Stimulated activated naive B cell treated with anti-CD40 and anti-IgM and Interleukin-4, amounts not matched to agents 10 μg/mL and 1 μg/mL and 100 μg/mL, for 72 hours (primary cell): ENCODE results near the gene PCDHGA11.
"Not testable (repeated sequence)": the region's sequence is repeated elsewhere in the genome, so short reads cannot be mapped to it uniquely, and the experiment has no call there.

ENCODE experiments used
- ATAC-seq, 2 donors: fragments of 150-1000 bp; cut with Tn5 transposase; replicated peaks; 2 replicates each; pipeline ENCODE4 v1.10.0; 2021; ENCODE audit warnings: moderate library complexity in 1 of 2
- DNase-seq: peaks from one replicate; pipeline ENCODE4 v3.0.0; 2021
- H3K27ac Mint-ChIP-seq: one replicate; pipeline ENCODE4 v1.8.0; 2022; ENCODE audit warnings: mild to moderate bottlenecking, mixed read lengths
- H3K27me3 Mint-ChIP-seq, 2 donors: one replicate each; pipeline ENCODE4 v1.8.0; 2022; ENCODE audit warnings: mixed read lengths in 2 of 2
- H3K36me3 Mint-ChIP-seq, 2 donors: one replicate each; pipeline ENCODE4 v1.8.0; 2022; ENCODE audit warnings: mixed read lengths in 2 of 2, mild to moderate bottlenecking in 1 of 2
- H3K4me1 Mint-ChIP-seq, 2 donors: one replicate each; pipeline ENCODE4 v1.8.0; 2022; ENCODE audit warnings: mixed read lengths in 2 of 2, mild to moderate bottlenecking in 1 of 2
- H3K4me3 Mint-ChIP-seq, 2 donors: one replicate each; pipeline ENCODE4 v1.8.0; 2022; ENCODE audit warnings: mild to moderate bottlenecking in 2 of 2, mixed read lengths in 2 of 2, moderate library complexity in 1 of 2
- H3K9me3 Mint-ChIP-seq, 2 donors: one replicate each; pipeline ENCODE4 v1.8.0; 2022; ENCODE audit warnings: mixed read lengths in 2 of 2, mild to moderate bottlenecking in 1 of 2

Gene PCDHGA11

GRCh38 chr5:141420855-141421488, at the start of gene PCDHGA11:
PCDHGA11 (plus strand) TSS chr5:141421051; CDS start chr5:141421228, 177 bp downstream.
- ATAC-seq (no peak), DNase-seq (no peak)
- H3K27me3 Mint-ChIP-seq, result peaks cover 63 to 68% of the 10 kb centered on the region in 2 donors
- peaks cover 13 to 23% of the 10 kb centered on the region in 2 donors for H3K9me3 Mint-ChIP-seq
- peaks cover 6 to 18% of the 10 kb centered on the region in 2 donors for H3K4me1 Mint-ChIP-seq
- peak within 1 kb of the TSS; percentile 83 for H3K27ac Mint-ChIP-seq
- peaks cover 13 to 18% of the 10 kb centered on the region in 2 donors for H3K36me3 Mint-ChIP-seq
- H3K4me3 Mint-ChIP-seq, result peak within 1 kb of the TSS; percentile 75 to 76

- ATAC-seq (no peak), DNase-seq (no peak)
- peaks cover 47 to 71% of the 10 kb centered on the region in 2 donors for H3K27me3 Mint-ChIP-seq
- peaks cover 0 to 6% of the 10 kb centered on the region in 2 donors for H3K4me1 Mint-ChIP-seq
- no peak overlapping the region for H3K4me3 Mint-ChIP-seq
- H3K27ac Mint-ChIP-seq, result peak overlapping the region; percentile 81
- H3K36me3 Mint-ChIP-seq, result peaks cover 11 to 17% of the 10 kb centered on the region in 2 donors
- H3K9me3 Mint-ChIP-seq, result peaks cover 22 to 24% of the 10 kb centered on the region in 2 donors
Observed at GRCh38 chr5:141371572-141372475, 49.0 kb upstream of the PCDHGA11 start.

GRCh38 chr5:141373673-141374317, 47.1 kb upstream of the PCDHGA11 start, which contains the start of gene PCDHGA6:
PCDHGA6 (plus strand) TSS chr5:141373891; CDS start chr5:141374084, 193 bp downstream.
- H3K27me3 Mint-ChIP-seq, result peaks cover 40 to 70% of the 10 kb centered on the region in 2 donors
- peaks cover 0 to 6% of the 10 kb centered on the region in 2 donors for H3K4me1 Mint-ChIP-seq
- ATAC-seq (no peak), DNase-seq (no peak)
- peaks cover 11 to 17% of the 10 kb centered on the region in 2 donors for H3K36me3 Mint-ChIP-seq
- H3K4me3 Mint-ChIP-seq, result peak within 1 kb of the TSS in 1 of 2 donors; percentile 30
- no peak within 1 kb of the TSS for H3K27ac Mint-ChIP-seq
- H3K9me3 Mint-ChIP-seq, result peaks cover 24% of the 10 kb centered on the region in 2 donors

- Mint-ChIP-seq H3K4me3 (no peak overlapping the region), H3K27me3 (peaks cover 38 to 67% of the 10 kb centered on the region in 2 donors), H3K36me3 (peaks cover 11 to 17% of the 10 kb centered on the region in 2 donors), H3K9me3 (peaks cover 24 to 26% of the 10 kb centered on the region in 2 donors), H3K27ac (no peak overlapping the region), H3K4me1 (peaks cover 0 to 6% of the 10 kb centered on the region in 2 donors)
- DNase-seq, result no peak
- no peak for ATAC-seq
Observed at GRCh38 chr5:141374627-141375026, 46.2 kb upstream of the PCDHGA11 start.

GRCh38 chr5:141375444-141376155, 45.3 kb upstream of the PCDHGA11 start:
- not testable (repeated sequence) for H3K4me3 Mint-ChIP-seq, ATAC-seq, H3K27ac Mint-ChIP-seq, DNase-seq, H3K4me1 Mint-ChIP-seq
- Mint-ChIP-seq H3K9me3 (peaks cover 21 to 26% of the 10 kb centered on the region in 2 donors), H3K36me3 (peaks cover 11 to 13% of the 10 kb centered on the region in 2 donors), H3K27me3 (peaks cover 37 to 66% of the 10 kb centered on the region in 2 donors)

- H3K4me1 Mint-ChIP-seq, result peaks cover 0 to 4% of the 10 kb centered on the region in 2 donors
- peaks cover 7 to 8% of the 10 kb centered on the region in 2 donors for H3K9me3 Mint-ChIP-seq
- H3K27me3 Mint-ChIP-seq, result peaks cover 57 to 69% of the 10 kb centered on the region in 2 donors
- ATAC-seq (no peak), DNase-seq (no peak)
- peaks cover 4 to 5% of the 10 kb centered on the region in 2 donors for H3K36me3 Mint-ChIP-seq
- peak within 1 kb of the TSS; percentile 70 to 81 for H3K4me3 Mint-ChIP-seq
- H3K27ac Mint-ChIP-seq, result peak within 1 kb of the TSS; percentile 14
Observed at GRCh38 chr5:141382469-141383294, 38.2 kb upstream of the PCDHGA11 start, which contains the start of gene PCDHGA7. PCDHGA7 (plus strand) TSS chr5:141382742; CDS start chr5:141382900, 158 bp downstream.

GRCh38 chr5:141383345-141383744, 37.5 kb upstream of the PCDHGA11 start:
- DNase-seq (no peak), ATAC-seq (no peak)
- no peak overlapping the region for H3K27ac Mint-ChIP-seq
- H3K4me1 Mint-ChIP-seq, result peaks cover 0 to 4% of the 10 kb centered on the region in 2 donors
- H3K9me3 Mint-ChIP-seq, result peaks cover 8 to 9% of the 10 kb centered on the region in 2 donors
- peak overlapping the region in 1 of 2 donors; percentile 81 for H3K4me3 Mint-ChIP-seq
- H3K36me3 Mint-ChIP-seq, result peaks cover 4 to 6% of the 10 kb centered on the region in 2 donors
- H3K27me3 Mint-ChIP-seq, result peaks cover 58 to 71% of the 10 kb centered on the region in 2 donors

- Mint-ChIP-seq H3K36me3 (peaks cover 9 to 10% of the 10 kb centered on the region in 2 donors), H3K9me3 (peaks cover 9 to 10% of the 10 kb centered on the region in 2 donors), H3K4me1 (peaks cover 0 to 4% of the 10 kb centered on the region in 2 donors), H3K27me3 (peaks cover 71 to 79% of the 10 kb centered on the region in 2 donors), H3K27ac (no peak overlapping the region), H3K4me3 (no peak overlapping the region)
- no peak for ATAC-seq
- no peak for DNase-seq
Observed at GRCh38 chr5:141384471-141385267, 36.2 kb upstream of the PCDHGA11 start.

GRCh38 chr5:141387557-141388311, 33.1 kb upstream of the PCDHGA11 start, which contains the start of gene PCDHGB4:
PCDHGB4 (plus strand) TSS chr5:141387698; CDS start chr5:141387885, 187 bp downstream.
- peaks cover 11 to 19% of the 10 kb centered on the region in 2 donors for H3K36me3 Mint-ChIP-seq
- H3K9me3 Mint-ChIP-seq, result peaks cover 17 to 19% of the 10 kb centered on the region in 2 donors
- peak within 1 kb of the TSS; percentile 57 to 68 for H3K4me3 Mint-ChIP-seq
- peaks cover 70 to 85% of the 10 kb centered on the region in 2 donors for H3K27me3 Mint-ChIP-seq
- not testable (repeated sequence) for H3K4me1 Mint-ChIP-seq, H3K27ac Mint-ChIP-seq, DNase-seq
- ATAC-seq, result peak in 1 of 2 donors; percentile 34

- Mint-ChIP-seq H3K4me3 (no peak overlapping the region), H3K36me3 (peaks cover 9 to 17% of the 10 kb centered on the region in 2 donors), H3K9me3 (peaks cover 19 to 20% of the 10 kb centered on the region in 2 donors), H3K4me1 (peaks cover 0 to 5% of the 10 kb centered on the region in 2 donors), H3K27ac (no peak overlapping the region), H3K27me3 (peaks cover 67 to 84% of the 10 kb centered on the region in 2 donors)
- no peak for DNase-seq
- no peak for ATAC-seq
Observed at GRCh38 chr5:141388661-141389060, 32.2 kb upstream of the PCDHGA11 start.
